Measurements from ENCODE around the gene NIP7.
"Not testable (repeated sequence)": the region's sequence is repeated elsewhere in the genome, so short reads cannot be mapped to it uniquely, and the experiment has no call there.

The NIP7 gene

DNA sequence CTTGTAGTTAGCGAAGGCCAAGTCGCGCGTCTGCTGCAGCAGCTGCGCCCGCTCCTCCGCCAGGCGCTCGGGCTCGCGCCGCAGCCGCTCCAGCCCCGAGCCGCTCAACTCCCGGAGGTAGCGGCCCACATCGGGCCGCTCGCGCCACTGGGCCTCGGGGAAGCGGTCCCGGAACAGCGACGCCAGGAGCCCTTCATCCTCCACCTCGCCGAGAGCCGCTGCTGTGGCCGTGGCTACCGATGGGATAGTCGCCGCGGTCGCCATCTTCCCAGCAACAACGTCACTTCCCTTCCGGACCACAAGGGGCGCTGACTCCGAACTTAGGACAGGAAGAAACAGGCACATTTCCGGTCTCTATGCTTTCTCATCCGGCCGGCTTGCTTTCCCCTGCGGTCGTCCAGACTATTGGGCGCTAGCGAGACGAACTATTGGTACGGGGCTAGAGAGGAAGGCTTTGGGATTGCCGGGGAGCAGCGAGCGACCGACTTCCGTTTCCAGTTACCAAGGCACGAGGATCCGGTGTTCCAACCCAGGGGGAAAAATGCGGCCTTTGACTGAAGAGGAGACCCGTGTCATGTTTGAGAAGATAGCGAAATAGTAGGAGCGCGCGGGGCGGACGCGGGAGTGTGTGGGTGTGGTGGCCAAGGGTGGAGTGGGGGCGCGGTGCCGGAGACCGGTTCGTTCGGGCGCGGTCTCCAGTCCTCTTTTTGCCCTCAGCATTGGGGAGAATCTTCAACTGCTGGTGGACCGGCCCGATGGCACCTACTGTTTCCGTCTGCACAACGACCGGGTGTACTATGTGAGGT lies at the start of gene NIP7, which contains the start of gene COG8:
Gene NIP7, plus strand, starts transcription at position 484 of the 806 bp plus-strand sequence. Its CDS starts 58 bp downstream, at position 542.
Gene COG8, minus strand, starts transcription at position 276 of the 806 bp plus-strand sequence. Its CDS starts 12 bp downstream, at position 264.
- peak; percentile 99 for DNase-seq

DNA sequence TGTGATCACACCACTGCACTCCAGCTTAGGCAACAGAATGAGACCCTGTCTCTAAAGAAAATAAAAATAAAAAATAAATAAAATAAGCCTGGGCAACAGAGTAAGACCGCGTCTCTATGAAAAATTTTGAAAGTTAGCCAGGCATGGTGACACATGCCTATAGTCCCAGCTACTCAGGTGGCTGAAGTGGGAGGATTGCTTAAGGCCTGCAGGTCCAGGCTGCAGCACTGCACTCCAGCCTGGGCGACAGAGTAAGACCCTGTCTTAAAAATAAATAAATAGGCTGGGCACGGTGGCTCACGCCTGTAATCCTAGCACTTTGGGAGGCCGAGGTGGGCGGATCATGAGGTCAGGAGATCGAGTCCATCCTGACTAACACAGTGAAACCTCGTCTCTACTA lies 47.9 kb upstream of the NIP7 start:
- not testable (repeated sequence) for DNase-seq

GRCh38 chr16:69293401-69293800 lies 46.2 kb upstream of the NIP7 start:
- DNase-seq, result no peak

- DNase-seq, result no peak
Observed at GRCh38 chr16:69294051-69294450, 45.5 kb upstream of the NIP7 start.

DNA sequence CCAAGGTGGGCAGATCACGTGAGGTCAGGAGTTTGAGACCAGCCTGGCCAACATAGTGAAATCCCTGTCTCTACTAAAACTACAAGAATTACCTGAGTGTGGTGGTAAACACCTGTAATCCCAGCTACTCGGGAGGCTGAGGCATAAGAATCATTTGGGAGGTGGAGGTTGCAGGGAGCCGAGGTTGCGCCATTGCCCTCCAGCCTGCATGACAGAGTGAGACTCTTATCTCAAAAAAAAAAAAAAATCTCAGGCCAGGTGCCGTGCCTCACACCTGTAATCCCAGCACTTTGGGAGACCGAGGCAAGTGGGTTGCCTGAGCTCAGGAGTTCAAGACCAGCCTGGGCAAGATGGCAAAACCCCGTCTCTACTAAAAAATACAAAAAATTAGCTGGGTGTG lies 42.8 kb upstream of the NIP7 start:
- DNase-seq, result not testable (repeated sequence)

GRCh38 chr16:69298261-69298660 lies 41.3 kb upstream of the NIP7 start:
- no peak for DNase-seq

DNA sequence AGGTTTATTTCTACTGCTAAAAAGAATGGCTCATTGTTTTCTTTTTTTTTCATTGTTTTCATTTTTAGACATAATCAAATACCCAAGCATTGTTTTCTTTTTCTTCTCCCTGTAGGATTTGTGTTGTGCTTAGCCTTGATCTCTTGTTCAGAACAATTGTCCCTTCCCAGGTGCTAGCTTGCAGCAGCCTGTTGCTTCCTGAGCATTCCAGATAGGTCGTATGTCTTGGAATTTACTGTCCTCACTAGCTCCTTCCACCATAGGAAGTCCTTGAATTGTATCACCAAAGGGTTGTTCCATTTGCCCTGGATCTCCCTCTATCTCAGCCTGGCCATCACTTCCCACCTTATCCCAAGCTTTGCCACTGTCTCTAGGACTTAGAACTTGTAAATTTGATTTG lies 38.4 kb upstream of the NIP7 start:
- no peak for DNase-seq

DNA sequence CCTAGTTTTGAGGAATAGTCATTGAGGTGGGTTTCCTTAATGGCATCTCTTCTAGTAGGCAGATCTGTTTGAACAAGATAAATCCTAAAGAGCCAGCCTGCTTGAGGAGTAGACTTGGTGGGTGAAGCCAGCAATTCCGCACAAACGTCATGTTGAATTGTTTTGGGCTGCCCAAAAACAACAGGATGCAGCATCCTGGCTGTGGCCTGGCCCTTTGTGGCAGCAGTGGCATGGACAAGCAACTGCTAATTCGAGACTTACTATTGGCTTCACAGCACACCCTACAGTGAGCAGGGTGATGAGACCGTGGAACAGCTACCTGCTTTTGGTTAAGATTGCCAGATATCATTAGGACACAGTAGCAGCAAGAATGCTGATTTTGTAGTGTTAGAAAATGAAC lies 37.7 kb upstream of the NIP7 start:
- DNase-seq, result no peak

GRCh38 chr16:69302301-69302700 lies 37.3 kb upstream of the NIP7 start:
- DNase-seq, result no peak

- DNase-seq, result no peak
Observed at GRCh38 chr16:69306031-69306430, 33.5 kb upstream of the NIP7 start.

DNA sequence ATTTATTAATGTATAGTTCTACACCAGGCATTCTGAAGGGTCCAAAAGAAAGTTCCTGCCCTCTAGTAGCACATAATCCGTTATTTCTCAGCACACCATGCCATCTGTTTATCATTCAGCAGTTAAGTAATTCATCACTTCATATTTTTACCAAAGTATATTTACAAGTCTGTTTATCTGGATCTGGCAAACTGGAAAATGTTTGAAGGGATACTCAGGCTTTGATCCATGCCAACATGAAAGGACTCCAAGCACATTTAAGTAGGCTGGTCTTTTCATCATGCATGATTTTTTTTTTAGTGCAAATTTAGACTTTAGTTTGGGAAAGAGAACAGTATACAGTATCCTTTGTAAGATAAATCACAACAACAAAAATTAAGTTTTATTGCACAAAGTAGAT lies 32.5 kb upstream of the NIP7 start:
- DNase-seq, result no peak

GRCh38 chr16:69307856-69308255 lies 31.7 kb upstream of the NIP7 start:
- DNase-seq, result no peak

DNA sequence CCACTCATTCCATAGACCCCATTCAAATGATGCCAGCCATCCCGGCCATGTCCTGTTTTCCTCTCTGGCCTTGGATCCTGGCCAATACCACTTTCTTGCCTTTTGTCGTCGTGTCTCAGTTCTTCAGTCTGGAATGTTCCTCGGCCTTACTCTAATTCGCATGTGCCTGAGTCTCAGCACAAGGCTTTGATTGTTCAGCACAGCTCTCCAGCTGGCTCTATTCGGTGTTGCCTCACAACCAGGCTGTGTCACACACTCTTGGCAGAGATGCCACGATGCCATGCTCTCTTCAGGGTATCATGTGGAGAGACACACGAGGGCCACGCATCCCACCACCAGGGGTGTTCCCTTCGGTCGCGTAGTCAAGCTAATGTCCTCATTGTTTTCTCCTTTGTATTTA lies 30.3 kb upstream of the NIP7 start:
- no peak for DNase-seq

DNA sequence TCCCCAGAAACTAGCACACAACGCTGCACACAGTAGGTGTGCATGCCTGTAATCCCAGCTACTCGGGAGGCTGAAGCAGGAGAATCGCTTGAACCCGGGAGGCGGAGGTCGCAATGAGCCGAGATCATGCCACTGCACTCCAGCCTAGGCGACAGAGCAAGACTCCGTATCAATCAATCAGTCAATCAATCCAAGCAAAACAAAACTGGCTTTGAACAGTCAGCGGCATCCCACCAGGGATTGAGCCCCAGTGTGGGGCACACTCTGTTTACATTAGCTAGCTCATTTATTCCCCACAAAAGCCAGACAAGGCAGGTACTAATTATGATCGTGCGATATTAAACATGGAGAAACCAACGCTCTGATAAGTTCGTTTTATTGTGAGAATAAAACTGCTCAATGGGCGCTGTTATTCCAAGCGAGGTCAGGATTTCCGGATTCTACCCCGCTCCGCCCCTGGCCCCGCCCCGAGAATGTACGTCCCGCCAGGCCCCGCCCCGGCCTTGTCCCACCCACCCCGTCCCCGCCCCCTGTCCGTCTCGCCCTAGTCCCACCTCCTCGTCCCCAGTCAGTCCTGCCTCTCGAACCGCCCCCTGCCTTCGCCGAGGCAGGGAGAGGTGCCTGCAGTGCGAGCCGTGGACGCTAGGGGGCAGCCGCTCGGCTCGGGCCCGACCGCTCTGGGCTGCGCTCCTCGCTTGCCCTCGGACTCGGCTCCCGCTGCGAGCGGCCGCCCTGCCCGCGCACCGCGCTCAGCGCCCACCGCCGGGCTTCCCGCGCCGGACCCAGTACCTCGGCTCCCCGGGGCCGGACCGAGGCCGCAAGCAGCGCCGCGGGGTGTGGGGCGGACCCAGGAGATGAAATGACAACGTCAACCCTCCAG lies 28.7 kb upstream of the NIP7 start, which contains the start of gene VPS4A:
Gene VPS4A, plus strand, starts transcription at position 698 of the 880 bp plus-strand sequence. Its CDS starts 162 bp downstream, at position 860.
- peak; percentile 96 for DNase-seq

DNA sequence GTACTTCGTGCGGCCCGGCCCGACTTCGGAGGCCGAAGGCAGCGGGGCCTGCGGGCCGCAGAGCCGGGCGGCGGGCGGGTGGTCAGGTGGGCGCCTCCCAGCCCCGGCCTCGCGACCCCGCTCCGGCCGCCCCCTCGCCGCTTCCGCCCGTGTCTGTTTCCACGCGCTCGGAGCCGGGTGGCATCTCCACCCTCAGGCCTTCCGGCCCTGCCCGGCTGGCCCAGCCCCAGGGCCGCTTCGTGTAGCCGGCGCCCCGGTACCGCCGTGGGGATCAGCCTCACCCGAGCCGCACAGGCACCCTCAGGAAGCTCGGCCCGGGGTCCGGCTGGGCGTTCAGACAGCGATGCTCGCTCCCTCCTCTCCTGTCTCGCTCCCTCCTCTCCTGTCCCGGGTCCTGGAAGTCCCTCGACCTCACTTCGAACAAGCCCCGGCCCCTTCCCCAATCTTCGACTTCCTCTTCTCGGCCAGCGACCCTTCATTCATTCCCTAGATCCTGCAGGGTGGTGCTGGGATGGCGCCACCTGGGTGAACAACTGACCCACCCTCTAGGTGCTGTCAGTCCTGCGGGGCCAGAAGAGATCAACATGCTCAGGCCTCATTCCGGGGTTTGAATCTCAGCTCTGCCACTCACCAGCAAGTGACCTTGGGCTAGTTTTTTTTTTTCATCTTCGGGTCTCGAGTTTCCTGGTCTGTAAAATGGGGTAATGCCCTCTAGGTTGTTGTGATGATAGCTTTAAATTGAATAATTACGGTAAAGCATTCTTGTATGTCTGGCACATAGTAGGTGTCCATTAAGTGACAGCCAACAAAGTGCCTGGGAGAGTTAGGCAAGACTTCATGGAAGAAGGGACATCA lies 27.8 kb upstream of the NIP7 start:
- peak; percentile 26 for DNase-seq

DNA sequence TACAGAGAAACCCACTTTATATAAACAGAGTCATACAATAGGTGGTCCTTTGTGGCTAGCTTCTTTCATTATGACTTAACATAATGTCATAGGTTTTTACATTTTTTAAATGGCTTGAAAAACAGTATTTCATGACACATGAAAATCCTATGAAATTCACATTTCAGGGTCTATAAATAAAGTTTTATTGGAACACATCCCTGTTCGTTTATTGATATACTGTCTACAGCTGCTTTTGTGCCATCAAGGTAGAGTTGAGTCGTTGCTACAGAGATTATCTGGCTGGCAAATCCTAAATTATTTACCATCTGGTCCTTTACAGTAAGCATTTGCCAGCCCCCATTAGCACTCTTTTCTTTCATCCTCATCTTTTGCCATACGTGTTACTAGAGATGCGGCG lies 26.1 kb upstream of the NIP7 start:
- no peak for DNase-seq

GRCh38 chr16:69314534-69314933 lies 25.0 kb upstream of the NIP7 start:
- DNase-seq, result no peak

DNA sequence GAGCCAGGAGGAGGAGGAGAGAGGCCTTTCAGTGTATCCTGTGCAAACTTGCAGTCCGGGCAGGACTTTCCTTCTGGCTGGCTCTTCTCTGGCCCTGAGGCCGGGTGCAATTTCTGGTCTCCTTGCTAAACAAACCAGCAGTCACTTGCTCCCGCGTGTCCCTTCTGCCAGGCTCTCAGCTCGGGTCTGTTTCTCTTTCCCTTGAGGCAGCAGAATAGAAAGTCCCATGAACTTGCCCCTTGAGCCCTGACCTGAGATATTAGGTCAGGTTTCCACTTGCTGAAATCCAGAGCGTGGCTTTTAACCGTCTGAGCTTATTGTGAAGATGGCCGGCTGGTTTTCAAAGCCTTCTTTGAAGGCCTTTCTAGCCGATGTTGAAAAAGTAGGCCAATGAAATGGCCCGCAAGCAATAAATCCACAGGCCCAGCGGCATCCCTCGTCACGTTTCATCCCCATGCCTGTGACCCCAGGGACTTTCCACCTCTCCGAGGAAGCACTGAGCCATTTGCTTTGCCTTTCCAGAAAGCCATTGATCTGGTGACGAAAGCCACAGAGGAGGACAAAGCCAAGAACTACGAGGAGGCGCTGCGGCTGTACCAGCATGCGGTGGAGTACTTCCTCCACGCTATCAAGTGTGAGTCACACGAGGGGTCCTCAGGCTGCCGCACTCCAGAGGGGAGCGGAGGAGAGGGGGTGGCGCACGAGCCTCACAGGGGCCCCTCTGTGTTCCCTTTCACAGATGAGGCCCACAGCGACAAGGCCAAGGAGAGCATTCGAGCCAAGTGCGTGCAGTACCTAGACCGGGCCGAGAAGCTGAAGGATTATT lies 23.9 kb upstream of the NIP7 start:
- DNase-seq, result no peak

- DNase-seq, result no peak
Observed at GRCh38 chr16:69316595-69317034, 23.0 kb upstream of the NIP7 start.

DNA sequence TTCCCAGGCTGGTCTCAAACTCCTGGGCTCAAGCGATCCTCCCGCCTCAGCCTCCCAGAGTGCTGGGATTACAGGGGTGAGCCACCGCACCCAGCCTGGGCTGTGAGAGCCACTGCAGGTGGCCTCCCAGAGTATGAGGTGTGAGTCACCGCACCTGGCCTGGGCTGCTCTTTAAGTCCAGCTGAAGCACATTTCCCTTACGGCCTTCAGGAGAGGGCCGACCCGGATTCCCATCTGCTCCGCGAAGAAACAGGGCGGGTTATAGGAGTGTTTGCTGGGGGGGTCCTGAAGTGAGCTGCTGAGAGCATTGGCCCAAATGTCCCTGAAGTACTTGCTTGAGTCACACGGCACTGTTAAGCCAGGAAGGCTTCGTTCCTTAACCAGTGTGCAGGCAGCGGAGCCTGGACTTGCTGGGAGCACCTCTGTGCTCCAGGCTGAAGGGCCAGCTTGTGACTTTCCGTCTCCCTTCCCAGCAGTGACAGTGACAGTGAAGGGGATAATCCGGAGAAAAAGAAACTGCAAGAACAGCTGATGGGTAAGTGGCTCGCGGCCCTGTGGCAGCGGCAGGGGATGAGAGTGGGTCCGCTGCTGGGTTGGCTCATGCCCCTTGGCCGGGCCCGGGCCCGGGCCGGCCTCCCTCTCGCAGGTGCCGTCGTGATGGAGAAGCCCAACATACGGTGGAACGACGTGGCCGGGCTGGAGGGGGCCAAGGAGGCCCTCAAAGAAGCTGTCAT lies 21.2 kb upstream of the NIP7 start:
- no peak for DNase-seq

DNA sequence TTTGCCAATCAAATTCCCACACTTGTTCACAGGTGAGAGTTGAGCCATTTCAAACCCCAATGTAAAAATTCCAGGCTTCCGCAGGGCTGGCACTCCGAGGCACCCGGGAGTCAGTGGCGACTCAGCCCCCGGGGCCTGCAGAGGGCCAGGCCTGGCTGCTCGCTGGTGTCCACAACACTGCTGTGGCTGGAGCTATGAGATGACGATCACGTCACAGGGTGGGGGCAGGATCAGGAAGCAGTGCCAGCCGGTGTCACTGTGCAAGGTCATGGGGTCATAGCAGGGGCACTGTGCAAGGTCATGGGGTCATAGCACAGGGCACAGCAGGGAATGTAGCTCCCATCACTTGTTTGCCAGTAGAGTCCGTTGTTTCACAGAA lies 20.7 kb upstream of the NIP7 start:
- no peak for DNase-seq

Measured in HCEC 1CT (cell line).